ENCODE data around the gene ZBTB1. TPM values are rescaled to one million over a fixed set of nuclear protein-coding genes. Genes with fewer than 3 reads are reported as not detected.

The ZBTB1 gene
- total RNA-seq, 4 donors from 2014 or later: 39.8 to 71.1 (median 44.5) TPM

DNA sequence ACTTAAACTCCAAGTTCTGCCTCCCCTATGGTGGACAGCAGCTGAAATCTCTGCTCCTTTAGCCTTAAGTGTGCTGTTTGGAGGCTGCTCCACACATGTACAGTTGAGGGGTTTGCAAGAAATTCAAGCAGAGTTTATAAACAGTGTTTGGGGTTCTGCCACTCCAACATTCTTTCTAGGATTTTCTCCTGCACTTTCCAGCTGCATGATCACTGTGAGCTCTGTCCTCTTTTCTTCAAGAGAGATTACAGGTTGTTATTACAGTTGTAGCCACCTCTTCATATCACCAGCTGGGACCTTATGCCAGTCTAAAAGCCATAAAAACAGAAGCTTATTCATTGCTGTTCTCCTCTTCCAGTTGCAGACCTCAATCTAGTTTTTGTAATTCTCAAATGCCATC is 9.3 kb upstream of the ZBTB1 start:
- no peak overlapping the region for H3K27ac ChIP-seq
- peaks cover 0 to 11% (median 0%) of the 10 kb centered on the region in 3 donors for H3K4me1 ChIP-seq
- ATAC-seq: no peak
- no peaks in the 10 kb centered on the region for H3K27me3 ChIP-seq
- TF ChIP-seq EP300 (IDR thresholded peaks at IDR 0.05) (no peak), POLR2AphosphoS5 (IDR thresholded peaks at IDR 0.05) (no peak), POLR2A (IDR thresholded peaks at IDR 0.05) (no peak)
- TF ChIP-seq, protein P1, sequence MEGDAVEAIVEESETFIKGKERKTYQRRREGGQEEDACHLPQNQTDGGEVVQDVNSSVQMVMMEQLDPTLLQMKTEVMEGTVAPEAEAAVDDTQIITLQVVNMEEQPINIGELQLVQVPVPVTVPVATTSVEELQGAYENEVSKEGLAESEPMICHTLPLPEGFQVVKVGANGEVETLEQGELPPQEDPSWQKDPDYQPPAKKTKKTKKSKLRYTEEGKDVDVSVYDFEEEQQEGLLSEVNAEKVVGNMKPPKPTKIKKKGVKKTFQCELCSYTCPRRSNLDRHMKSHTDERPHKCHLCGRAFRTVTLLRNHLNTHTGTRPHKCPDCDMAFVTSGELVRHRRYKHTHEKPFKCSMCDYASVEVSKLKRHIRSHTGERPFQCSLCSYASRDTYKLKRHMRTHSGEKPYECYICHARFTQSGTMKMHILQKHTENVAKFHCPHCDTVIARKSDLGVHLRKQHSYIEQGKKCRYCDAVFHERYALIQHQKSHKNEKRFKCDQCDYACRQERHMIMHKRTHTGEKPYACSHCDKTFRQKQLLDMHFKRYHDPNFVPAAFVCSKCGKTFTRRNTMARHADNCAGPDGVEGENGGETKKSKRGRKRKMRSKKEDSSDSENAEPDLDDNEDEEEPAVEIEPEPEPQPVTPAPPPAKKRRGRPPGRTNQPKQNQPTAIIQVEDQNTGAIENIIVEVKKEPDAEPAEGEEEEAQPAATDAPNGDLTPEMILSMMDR (IDR thresholded peaks at IDR 0.05): no peak
- H3K9me3 ChIP-seq: no peaks in the 10 kb centered on the region
- no peak overlapping the region for H3K4me3 ChIP-seq
- H3K36me3 ChIP-seq: peaks cover 0 to 41% of the 10 kb centered on the region in 2 donors

DNA sequence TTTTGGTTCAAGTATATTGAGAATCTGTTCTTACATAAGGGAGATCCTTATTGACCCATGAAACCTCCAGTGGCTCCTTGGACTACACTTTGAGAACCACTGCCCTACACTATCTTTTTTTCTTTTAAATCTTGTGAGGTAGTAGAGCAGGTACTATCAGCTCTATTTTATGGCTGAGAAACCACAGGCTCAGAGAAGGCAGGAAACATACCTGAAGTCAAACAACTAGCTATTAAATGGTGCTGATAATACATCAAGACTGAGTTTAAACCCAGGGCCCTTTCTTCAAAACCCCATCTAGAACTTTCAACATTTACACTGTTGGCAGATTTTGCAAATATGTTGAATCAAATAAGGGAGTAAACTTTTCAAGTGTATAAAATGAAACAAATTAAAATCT is 7.8 kb upstream of the ZBTB1 start:
- TF ChIP-seq EP300 (IDR thresholded peaks at IDR 0.05) (no peak), POLR2A (IDR thresholded peaks at IDR 0.05) (no peak), POLR2AphosphoS5 (IDR thresholded peaks at IDR 0.05) (no peak)
- TF ChIP-seq, protein P1 (IDR thresholded peaks at IDR 0.05): no peak
- H3K9me3 ChIP-seq: no peaks in the 10 kb centered on the region
- H3K27me3 ChIP-seq: no peaks in the 10 kb centered on the region
- ATAC-seq: no peak
- H3K4me1 ChIP-seq: peaks cover 0 to 26% (median 6%) of the 10 kb centered on the region in 3 donors
- H3K27ac ChIP-seq: no peak overlapping the region
- H3K4me3 ChIP-seq: no peak overlapping the region
- H3K36me3 ChIP-seq: peaks cover 0 to 27% of the 10 kb centered on the region in 2 donors

DNA sequence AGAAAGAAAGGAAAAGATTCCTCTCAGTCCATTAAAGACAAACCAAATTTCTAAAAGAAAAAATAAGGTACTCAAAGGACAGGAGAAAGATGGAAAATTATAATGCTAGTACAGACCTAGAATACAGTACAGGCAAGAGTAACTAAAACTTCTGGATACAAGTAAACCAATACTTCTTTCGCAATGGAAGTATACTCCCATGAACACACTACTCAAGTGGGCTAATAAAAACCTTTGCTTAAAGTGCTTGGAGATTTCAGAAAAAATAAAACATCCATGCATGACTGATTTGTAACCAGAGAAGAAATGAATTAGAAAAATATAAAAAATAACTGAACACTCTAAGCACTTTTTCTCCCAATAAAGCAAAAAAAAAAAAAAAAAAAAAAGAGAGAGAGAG is 4.5 kb upstream of the ZBTB1 start:
- peak overlapping the region in 1 of 4 donors; percentile 99 for H3K27ac ChIP-seq
- 67 to 100% methylated on average over 1 of the region's 1 CpG for WGBS, 2 donors (ENCODE audit: low coverage in 1 of 2)
- TF ChIP-seq, protein P1 (IDR thresholded peaks at IDR 0.05): no peak
- TF ChIP-seq EP300 (IDR thresholded peaks at IDR 0.05) (no peak), POLR2AphosphoS5 (IDR thresholded peaks at IDR 0.05) (no peak), POLR2A (IDR thresholded peaks at IDR 0.05) (no peak)

DNA sequence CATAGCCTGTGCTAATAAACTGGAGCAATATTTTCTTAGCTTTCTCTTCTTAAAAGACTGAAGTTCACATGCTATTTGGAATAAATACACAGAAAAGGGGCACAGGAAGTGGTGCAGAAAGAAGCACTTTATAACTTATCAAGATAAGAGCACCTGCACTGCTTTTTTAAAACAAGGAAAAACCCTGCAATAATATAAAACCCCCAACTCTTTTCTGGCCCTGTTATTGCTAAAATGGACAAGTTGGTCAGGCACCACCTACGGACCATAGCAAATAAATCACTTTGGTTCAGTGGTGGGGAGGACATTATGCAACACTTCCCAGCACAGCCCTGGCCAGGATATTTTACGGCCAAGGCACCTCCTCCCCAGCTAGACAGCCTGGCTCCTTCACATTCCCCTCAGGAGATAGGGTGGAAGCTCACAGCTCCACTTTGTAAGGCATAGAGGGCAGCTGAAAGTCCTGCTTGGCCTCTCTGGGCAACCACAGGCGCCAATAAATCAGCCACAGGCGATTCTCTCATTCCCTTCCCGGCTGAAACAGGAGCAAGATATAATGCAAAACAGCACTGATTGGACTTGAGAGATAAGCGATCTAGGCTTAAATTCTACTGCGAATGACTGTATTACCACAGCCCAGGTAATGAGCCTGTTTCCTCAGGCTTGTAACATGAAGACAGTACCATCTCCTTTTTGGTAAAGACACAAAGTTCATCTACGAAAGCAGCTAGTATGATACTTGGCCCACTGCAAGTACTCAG is 3.0 kb upstream of the ZBTB1 start:
- WGBS, 2 donors (ENCODE audit: low coverage in 1 of 2): 37 to 44% methylated on average over 6 of the region's 8 CpGs
- H3K4me3 ChIP-seq: peak overlapping the region in 1 of 2 donors; percentile 87
- H3K36me3 ChIP-seq: peaks cover 0 to 5% of the 10 kb centered on the region in 2 donors
- TF ChIP-seq EP300 (IDR thresholded peaks at IDR 0.05) (no peak), POLR2A (IDR thresholded peaks at IDR 0.05) (peak; percentile 28 to 54), POLR2AphosphoS5 (IDR thresholded peaks at IDR 0.05) (peak; percentile 87)
- TF ChIP-seq, protein P1 (IDR thresholded peaks at IDR 0.05): peak in 3 of 4 experiments; percentile 7 to 45 (median 41)
- no peaks in the 10 kb centered on the region for H3K27me3 ChIP-seq
- peak overlapping the region; percentile 96 to 99 (median 98) for H3K27ac ChIP-seq
- H3K9me3 ChIP-seq: no peaks in the 10 kb centered on the region
- peak; percentile 37 for ATAC-seq
- H3K4me1 ChIP-seq: peaks cover 3 to 47% (median 21%) of the 10 kb centered on the region in 3 donors

More for the DNA sequence above, 4.5 kb upstream of the ZBTB1 start:
- Histone ChIP-seq H3K4me1 (peaks cover 3 to 37% (median 15%) of the 10 kb centered on the region in 3 donors), H3K4me3 (no peak overlapping the region), H3K27me3 (no peaks in the 10 kb centered on the region), H3K36me3 (peaks cover 0 to 17% of the 10 kb centered on the region in 2 donors), H3K9me3 (no peaks in the 10 kb centered on the region)
- no peak for ATAC-seq

DNA sequence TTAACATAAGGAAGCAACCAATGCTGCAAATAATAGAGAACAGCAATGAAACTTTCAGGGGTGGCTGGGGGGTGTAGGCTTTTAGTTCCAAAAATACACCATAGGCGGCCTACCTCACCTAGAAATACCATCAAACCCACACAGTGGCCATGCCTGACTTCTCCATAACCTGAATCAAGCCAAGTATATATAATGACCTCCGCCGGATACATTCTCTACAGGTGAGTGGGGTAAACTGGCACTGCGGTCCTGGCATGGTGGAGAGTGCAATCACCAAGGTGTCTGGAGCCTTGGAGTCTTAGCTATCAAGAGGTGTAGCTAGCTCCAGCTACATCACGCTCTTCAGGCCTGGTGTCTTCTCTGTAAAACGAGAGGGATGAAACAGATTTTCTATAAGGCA is 2.1 kb upstream of the ZBTB1 start:
- H3K36me3 ChIP-seq: peaks cover 0 to 5% of the 10 kb centered on the region in 2 donors
- H3K27me3 ChIP-seq: no peaks in the 10 kb centered on the region
- H3K27ac ChIP-seq: peak overlapping the region; percentile 96 to 99 (median 98)
- H3K9me3 ChIP-seq: no peaks in the 10 kb centered on the region
- TF ChIP-seq POLR2AphosphoS5 (IDR thresholded peaks at IDR 0.05) (no peak), EP300 (IDR thresholded peaks at IDR 0.05) (no peak), POLR2A (IDR thresholded peaks at IDR 0.05) (no peak)
- TF ChIP-seq, protein P1 (IDR thresholded peaks at IDR 0.05): no peak
- no peak for ATAC-seq
- H3K4me1 ChIP-seq: peaks cover 3 to 55% (median 24%) of the 10 kb centered on the region in 3 donors
- peak overlapping the region; percentile 87 to 88 for H3K4me3 ChIP-seq
- 40 to 53% methylated on average over 2 to 6 of the region's 6 CpGs for WGBS, 2 donors (ENCODE audit: low coverage in 1 of 2)

Measured in gastroesophageal sphincter (tissue), 4 donors.